Stomach (tissue), 9 donors: ENCODE data around the gene MEI4. TPM values are rescaled to one million over a fixed set of nuclear protein-coding genes. Genes with fewer than 3 reads are reported as not detected.

ENCODE experiments used
- DNase-seq, 2 donors: peaks; one replicate each; pipeline versions ENCODE4 v3.0.0 to v3.0.0-alpha.2; 2013 to 2019
- H3K27ac ChIP-seq, 5 donors: fragments of 200-600 bp in 4 of 5; sonication (generic) in 4 of 5; one replicate each; pipeline ENCODE4 v1.5.1; 2013 to 2019; ENCODE audit warnings: mild to moderate bottlenecking in 1 of 5, moderate library complexity in 1 of 5
- H3K27me3 ChIP-seq, 3 donors: fragments of 200-600 bp; sonication (generic); one replicate each; pipeline ENCODE4 v1.5.1; 2017 to 2019; ENCODE audit warnings: mixed run types in 1 of 3
- H3K36me3 ChIP-seq, 4 donors: fragments of 200-600 bp; sonication (generic); 1 replicate in 3 of 4; 2 replicates in 1 of 4; pipeline ENCODE4 v1.5.1; 2016 to 2019
- H3K4me1 ChIP-seq, 4 donors: fragments of 200-600 bp; sonication (generic); one replicate each; pipeline ENCODE4 v1.5.1; 2016 to 2019
- H3K4me3 ChIP-seq, 4 donors: fragments of 200-600 bp; sonication (generic) in 3 of 4; one replicate each; pipeline ENCODE4 v1.5.1; 2016 to 2019; ENCODE audit warnings: mild to moderate bottlenecking in 1 of 4
- H3K9me3 ChIP-seq, 4 donors: fragments of 200-600 bp; sonication (generic); one replicate each; pipeline ENCODE4 v1.5.1; 2016 to 2019
- CTCF ChIP-seq, 7 experiments: fragments of 450-650 bp in 4 of 7; fragments of 200-600 bp in 3 of 7; sonication (generic) in 3 of 7; IDR thresholded peaks; one replicate each; pipeline ENCODE4 v1.5.1; 2016 to 2019; ENCODE audit warnings: antibody characterized with exemption in 7 of 7, control low read depth in 2 of 7, mild to moderate bottlenecking in 1 of 7
- EP300 ChIP-seq: sonication (generic); formaldehyde crosslinking; IDR thresholded peaks from one replicate; pipeline ENCODE4 v1.6.1; 2017; ENCODE audit warnings: antibody characterized with exemption
- POLR2A ChIP-seq, 4 donors: fragments of 450-650 bp; IDR thresholded peaks; one replicate each; pipeline ENCODE4 v1.6.1; 2016; ENCODE audit warnings: antibody characterized with exemption in 4 of 4, control low read depth in 2 of 4, mild to moderate bottlenecking in 1 of 4, moderate library complexity in 1 of 4
- POLR2AphosphoS5 ChIP-seq, 3 donors: sonication (generic); formaldehyde crosslinking; IDR thresholded peaks; one replicate each; pipeline ENCODE4 v1.6.1; 2016; ENCODE audit warnings: antibody characterized with exemption in 3 of 3
- WGBS, 5 donors: extraction: QIAGEN DNeasy Blood & Tissue Kit in 3 of 5; methylation state at CpG; one replicate each; pipeline versions ENCODE4 v1.1.5 to v1.1.7; 2013 to 2018; 5-methylcytosine and 5-hydroxymethylcytosine counted together
- intact Hi-C: fragments of 100-400 bp; cut with DNase I; formaldehyde crosslinking; loops from one replicate; pipeline ENCODE4 v1.15.1; 2023; ENCODE audit warnings: low total_unique reads
- polyA plus RNA-seq, 3 donors: library from polyadenylated mRNA; stranded (reverse); fragments of 200-250 nt; gene quantifications; one replicate each; pipeline ENCODE4 v1.2.3, GENCODE V29; 2013
- total RNA-seq, 5 donors: library from RNA; depleted of rRNA; stranded (reverse); fragments of >200 nt; gene quantifications; one replicate each; pipeline versions ENCODE4 v1.1.0 to v1.2.3, GENCODE V29; 2014 to 2016
- donor health status: healthy with polysubstance abuse.
- donor health status: Bipolar disorder and iron deficiency.
- donor health status: healthy.

MEI4 gene
- total and polyA plus RNA-seq, 8 donors = 0.73 TPM; not detected in 7

- Histone ChIP-seq H3K9me3 (no peaks in the 10 kb centered on the region), H3K4me1 (no peaks in the 10 kb centered on the region), H3K27me3 (no peaks in the 10 kb centered on the region), H3K4me3 (no peak overlapping the region), H3K36me3 (no peaks in the 10 kb centered on the region), H3K27ac (no peak overlapping the region)
- WGBS, 5 donors = 71 to 91% (median 74%) methylated on average over 1 of the region's 1 CpG
- TF ChIP-seq POLR2A (IDR thresholded peaks at IDR 0.05) (no peak), POLR2AphosphoS5 (IDR thresholded peaks at IDR 0.05) (no peak), CTCF (IDR thresholded peaks at IDR 0.05) (no peak), EP300 (no peak)
- intact Hi-C loops = no loop called here
- no peak for DNase-seq
These were observed 19.4 kb upstream of the MEI4 start for GRCh38 chr6:77633471-77633870.

- Histone ChIP-seq H3K27me3 (no peaks in the 10 kb centered on the region), H3K27ac (no peak overlapping the region), H3K9me3 (no peaks in the 10 kb centered on the region), H3K4me3 (no peak overlapping the region), H3K36me3 (no peaks in the 10 kb centered on the region), H3K4me1 (no peaks in the 10 kb centered on the region)
- TF ChIP-seq POLR2A (IDR thresholded peaks at IDR 0.05) (no peak), EP300 (no peak), POLR2AphosphoS5 (IDR thresholded peaks at IDR 0.05) (no peak), CTCF (IDR thresholded peaks at IDR 0.05) (no peak)
- no peak for DNase-seq
- intact Hi-C loops = no loop called here
- 87 to 100% (median 93%) methylated on average over 1 of the region's 1 CpG for WGBS, 5 donors
These were observed 18.7 kb upstream of the MEI4 start for GRCh38 chr6:77633993-77634715.

- H3K27ac ChIP-seq = no peak overlapping the region
- WGBS, 5 donors = 90 to 95% (median 92%) methylated on average over 16 of the region's 16 CpGs
- H3K4me1 ChIP-seq = no peaks in the 10 kb centered on the region
- intact Hi-C loops = no loop called here
- DNase-seq = no peak
- no peak for TF ChIP-seq POLR2A (IDR thresholded peaks at IDR 0.05)
- TF ChIP-seq CTCF (IDR thresholded peaks at IDR 0.05) = no peak
- TF ChIP-seq EP300 = no peak
- no peak for TF ChIP-seq POLR2AphosphoS5 (IDR thresholded peaks at IDR 0.05)
- no peaks in the 10 kb centered on the region for H3K9me3 ChIP-seq
- H3K4me3 ChIP-seq = no peak overlapping the region
- H3K36me3 ChIP-seq = no peaks in the 10 kb centered on the region
- H3K27me3 ChIP-seq = no peaks in the 10 kb centered on the region
These were observed 14.6 kb upstream of the MEI4 start for GRCh38 chr6:77638129-77638830.

- no peaks in the 10 kb centered on the region for H3K9me3 ChIP-seq
- no peaks in the 10 kb centered on the region for H3K36me3 ChIP-seq
- no peaks in the 10 kb centered on the region for H3K27me3 ChIP-seq
- 39 to 53% (median 48%) methylated on average over 2 of the region's 2 CpGs for WGBS, 5 donors
- no peak overlapping the region for H3K27ac ChIP-seq
- H3K4me3 ChIP-seq = no peak overlapping the region
- no peak for DNase-seq
- no peak for TF ChIP-seq POLR2A (IDR thresholded peaks at IDR 0.05)
- no peak for TF ChIP-seq EP300
- TF ChIP-seq CTCF (IDR thresholded peaks at IDR 0.05) = no peak
- TF ChIP-seq POLR2AphosphoS5 (IDR thresholded peaks at IDR 0.05) = no peak
- no peaks in the 10 kb centered on the region for H3K4me1 ChIP-seq
- intact Hi-C loops = no loop called here
These were observed 8.6 kb upstream of the MEI4 start for GRCh38 chr6:77644102-77644705.
